ENCODE results near the gene IGHMBP2. TPM values are rescaled to one million over a fixed set of nuclear protein-coding genes. Genes with fewer than 3 reads are reported as not detected.

Gene IGHMBP2
- total RNA-seq, 4 donors from 2014 or later, result 18.6 to 33.3 (median 30.5) TPM

- TF ChIP-seq POLR2A (IDR thresholded peaks at IDR 0.05) (no peak), CTCF (IDR thresholded peaks at IDR 0.05) (no peak)
- WGBS, 2 donors, result 1% methylated on average over 23 to 24 of the region's 24 CpGs
- DNase-seq (ENCODE audit: low spot score in 2 of 2), result peak in 1 of 2 donors; percentile 88
- intact Hi-C loops (cut with DNase I; ENCODE audit: low total_unique reads), result no loop called here
- peak overlapping the region; percentile 88 for H3K4me3 ChIP-seq (ENCODE audit: low read depth, poor library complexity, severe bottlenecking)
These were observed 657 bp downstream of the IGHMBP2 start for GRCh38 chr11:68904248-68904847.

- no peak overlapping the region for H3K4me3 ChIP-seq (ENCODE audit: low read depth, poor library complexity, severe bottlenecking)
- WGBS, 2 donors, result 72 to 73% methylated on average over 23 of the region's 23 CpGs
- no peak for DNase-seq (ENCODE audit: low spot score in 2 of 2)
- intact Hi-C loops (cut with DNase I; ENCODE audit: low total_unique reads), result no loop called here
- TF ChIP-seq CTCF (IDR thresholded peaks at IDR 0.05), result no peak
- no peak for TF ChIP-seq POLR2A (IDR thresholded peaks at IDR 0.05)
These were observed 2.0 kb downstream of the IGHMBP2 start for GRCh38 chr11:68905421-68906360.

- intact Hi-C loops (cut with DNase I; ENCODE audit: low total_unique reads), result no loop called here
- no peak for DNase-seq (ENCODE audit: low spot score in 2 of 2)
- TF ChIP-seq POLR2A (IDR thresholded peaks at IDR 0.05) (no peak), CTCF (IDR thresholded peaks at IDR 0.05) (no peak)
- H3K4me3 ChIP-seq (ENCODE audit: low read depth, poor library complexity, severe bottlenecking), result no peak overlapping the region
- 86 to 88% methylated on average over 5 of the region's 5 CpGs for WGBS, 2 donors
These were observed 4.6 kb downstream of the IGHMBP2 start for GRCh38 chr11:68908273-68908672.

GRCh38 chr11:68910965-68911364 lies 7.3 kb downstream of the IGHMBP2 start:
- DNase-seq (ENCODE audit: low spot score in 2 of 2), result no peak
- 54 to 67% methylated on average over 8 of the region's 8 CpGs for WGBS, 2 donors
- no peak for TF ChIP-seq CTCF (IDR thresholded peaks at IDR 0.05)
- intact Hi-C loops (cut with DNase I; ENCODE audit: low total_unique reads), result no loop called here
- H3K4me3 ChIP-seq (ENCODE audit: low read depth, poor library complexity, severe bottlenecking), result no peak overlapping the region

GRCh38 chr11:68911731-68912130 lies 8.0 kb downstream of the IGHMBP2 start:
- H3K4me3 ChIP-seq (ENCODE audit: low read depth, poor library complexity, severe bottlenecking), result no peak overlapping the region
- no peak for DNase-seq (ENCODE audit: low spot score in 2 of 2)
- WGBS, 2 donors, result 95% methylated on average over 16 of the region's 16 CpGs
- intact Hi-C loops (cut with DNase I; ENCODE audit: low total_unique reads), result no loop called here
- TF ChIP-seq CTCF (IDR thresholded peaks at IDR 0.05), result no peak
- no peak for TF ChIP-seq POLR2A (IDR thresholded peaks at IDR 0.05)
